ENCODE measurements around the gene SELL.
"Not testable (repeated sequence)": the region's sequence is repeated elsewhere in the genome, so short reads cannot be mapped to it uniquely, and the experiment has no call there.

The SELL gene

GRCh38 chr1:169704797-169705196 is 6.6 kb downstream of the SELL start:
- DNase-seq (ENCODE audit: low read depth), result no peak

DNA sequence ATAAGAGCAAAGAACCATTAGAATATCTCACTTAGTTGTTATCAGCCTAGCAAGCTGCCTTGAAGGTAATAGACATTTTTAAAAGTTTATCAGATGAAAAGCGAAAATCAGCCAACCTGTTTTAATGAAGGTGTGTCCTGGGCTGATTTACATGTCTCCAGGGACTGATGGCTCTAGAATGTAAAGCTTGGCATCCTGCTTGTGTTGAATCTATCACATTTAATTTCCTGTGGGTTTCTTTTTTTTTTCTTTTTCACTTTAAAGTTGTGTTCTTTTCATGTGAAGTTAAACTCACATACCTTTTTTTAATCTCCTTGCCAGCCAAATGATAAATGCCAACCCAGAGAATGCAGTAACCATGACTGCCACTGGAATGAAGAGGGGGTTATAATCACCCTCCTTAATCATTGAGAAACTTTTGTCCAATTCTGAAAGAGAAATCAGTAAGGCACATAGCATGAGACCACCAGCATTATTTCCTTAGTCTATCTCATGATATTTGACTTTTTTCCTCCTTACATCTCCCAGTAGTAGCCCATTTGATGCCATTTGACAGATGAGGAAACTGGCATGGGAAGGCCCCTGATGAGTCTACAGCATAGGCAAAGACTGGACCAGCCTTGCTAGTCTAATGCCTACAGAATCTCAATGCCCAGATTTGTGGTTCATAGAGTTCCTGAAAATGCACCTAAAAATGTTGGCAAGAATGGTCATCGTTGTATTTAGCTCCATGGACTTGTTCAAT is 10.0 kb downstream of the SELL start:
- no peak for DNase-seq (ENCODE audit: low read depth)

- DNase-seq (ENCODE audit: low read depth), result no peak
Observed at GRCh38 chr1:169699707-169700106, 11.7 kb downstream of the SELL start.

DNA sequence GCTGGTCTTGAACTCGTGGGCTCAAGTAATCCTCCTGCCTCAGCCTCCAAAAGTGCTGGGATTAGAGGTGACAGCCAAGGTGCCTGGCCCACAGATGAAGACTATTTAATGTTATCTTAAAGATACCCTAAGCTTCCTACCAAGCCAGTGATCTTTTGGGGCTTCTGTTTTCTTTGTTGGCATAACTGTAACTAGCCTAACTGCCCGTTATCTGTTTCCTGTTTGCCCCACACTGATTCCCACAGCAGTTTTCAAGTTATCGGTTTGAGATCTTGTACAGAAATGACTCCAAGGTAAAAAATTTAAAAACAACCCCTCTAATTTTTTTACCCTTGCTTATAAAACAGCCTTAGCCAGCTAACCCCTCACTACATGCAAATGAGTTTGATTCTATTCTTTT is 12.4 kb downstream of the SELL start:
- DNase-seq (ENCODE audit: low read depth), result no peak

- no peak for DNase-seq (ENCODE audit: low read depth)
Observed at GRCh38 chr1:169697755-169698154, 13.7 kb downstream of the SELL start.

- DNase-seq (ENCODE audit: low read depth), result no peak
Observed at GRCh38 chr1:169696273-169697100, 14.9 kb downstream of the SELL start.

- DNase-seq (ENCODE audit: low read depth), result no peak
Observed at GRCh38 chr1:169694304-169695075, 16.9 kb downstream of the SELL start.

DNA sequence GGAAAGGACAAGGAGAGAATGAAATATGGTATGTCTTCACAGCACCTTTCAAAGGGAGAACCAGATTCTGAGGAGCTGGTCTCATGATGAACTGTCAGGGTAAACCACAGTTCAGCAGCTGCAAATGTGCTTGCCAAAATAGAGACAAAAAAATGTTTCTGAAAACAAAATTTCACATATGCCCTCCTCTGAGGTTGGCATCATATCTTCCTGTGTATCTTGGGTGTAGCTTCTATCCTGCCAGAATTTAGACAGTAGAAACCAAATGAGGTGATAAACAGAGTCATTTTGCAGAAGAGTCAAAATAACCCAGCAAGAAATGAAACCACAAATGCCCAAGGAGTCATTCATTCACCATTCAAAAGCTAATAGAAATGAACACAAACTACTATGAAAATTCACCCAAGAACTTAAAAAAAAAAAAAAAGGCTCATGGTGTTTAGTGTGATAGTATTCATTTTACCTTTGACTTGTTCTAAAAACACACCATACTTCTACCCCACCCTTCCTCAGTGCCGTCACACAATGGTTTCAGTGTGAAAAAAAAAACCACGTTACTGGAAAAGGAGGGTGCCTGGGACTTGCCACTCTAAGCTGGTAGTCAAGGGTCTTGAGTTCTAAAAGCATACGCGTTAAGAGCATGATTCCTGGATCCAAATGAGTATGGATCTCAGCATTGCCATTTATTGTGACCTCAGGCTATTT is 18.5 kb downstream of the SELL start:
- no peak for DNase-seq (ENCODE audit: low read depth)

DNA sequence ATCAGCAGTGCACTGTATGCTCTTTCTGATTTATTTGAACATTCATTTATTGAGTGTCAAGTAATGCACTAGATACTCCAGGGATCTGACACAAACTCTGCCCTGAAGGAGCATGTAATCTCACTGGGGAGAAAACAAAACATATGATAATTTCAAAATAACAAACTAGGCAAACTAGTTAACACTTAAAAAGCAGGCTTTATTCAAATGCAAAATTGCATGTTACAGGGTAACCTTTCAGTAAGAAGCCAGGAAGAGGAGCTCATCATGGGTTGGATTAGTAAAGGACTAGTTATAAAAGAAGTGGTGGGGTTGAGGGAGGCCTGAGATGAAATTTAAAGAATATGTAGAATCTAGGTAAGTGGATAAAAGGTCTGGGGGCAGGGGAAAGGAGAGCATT is 20.9 kb downstream of the SELL start:
- DNase-seq (ENCODE audit: low read depth), result no peak

DNA sequence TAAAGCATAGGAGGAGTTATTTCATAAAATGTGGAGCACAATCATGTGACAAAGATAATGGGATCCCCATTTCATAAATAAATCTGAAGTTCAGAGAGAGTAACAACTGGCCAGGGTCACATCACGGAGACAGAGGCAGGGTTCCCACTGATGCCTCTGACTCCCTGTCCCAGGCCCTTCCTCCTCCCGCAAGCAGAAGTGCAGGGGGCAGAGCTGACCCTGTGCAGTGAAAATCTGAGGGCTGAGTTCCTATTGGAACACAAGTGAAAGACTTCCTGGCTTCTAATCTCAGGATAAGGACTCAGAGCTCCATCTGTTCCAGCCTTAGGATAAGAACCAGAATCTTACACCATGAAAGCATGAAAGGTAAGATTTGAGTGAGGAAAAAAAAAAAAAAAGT is 22.0 kb downstream of the SELL start:
- no peak for DNase-seq (ENCODE audit: low read depth)

DNA sequence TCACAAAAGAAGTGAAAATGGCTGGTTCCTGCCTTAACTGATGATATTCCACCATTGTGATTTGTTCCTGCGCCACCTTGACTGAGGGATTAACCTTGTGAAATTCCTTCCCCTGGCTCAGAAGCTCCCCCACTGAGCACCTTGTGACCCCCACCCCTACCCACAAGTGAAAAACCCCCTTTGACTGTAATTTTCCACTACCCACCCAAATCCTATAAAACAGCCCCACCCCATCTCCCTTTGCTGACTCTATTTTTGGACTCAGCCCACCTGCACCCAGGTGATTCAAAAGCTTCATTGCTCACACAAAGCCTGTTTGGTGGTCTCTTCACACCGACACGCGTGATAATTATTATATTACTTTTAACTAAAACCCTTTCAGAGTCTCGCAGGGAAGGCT is 23.0 kb downstream of the SELL start:
- not testable (repeated sequence) for DNase-seq (ENCODE audit: low read depth)

- no peak for DNase-seq (ENCODE audit: low read depth)
Observed at GRCh38 chr1:169683661-169684060, 27.8 kb downstream of the SELL start.

GRCh38 chr1:169683168-169683567 is 28.3 kb downstream of the SELL start:
- not testable (repeated sequence) for DNase-seq (ENCODE audit: low read depth)

DNA sequence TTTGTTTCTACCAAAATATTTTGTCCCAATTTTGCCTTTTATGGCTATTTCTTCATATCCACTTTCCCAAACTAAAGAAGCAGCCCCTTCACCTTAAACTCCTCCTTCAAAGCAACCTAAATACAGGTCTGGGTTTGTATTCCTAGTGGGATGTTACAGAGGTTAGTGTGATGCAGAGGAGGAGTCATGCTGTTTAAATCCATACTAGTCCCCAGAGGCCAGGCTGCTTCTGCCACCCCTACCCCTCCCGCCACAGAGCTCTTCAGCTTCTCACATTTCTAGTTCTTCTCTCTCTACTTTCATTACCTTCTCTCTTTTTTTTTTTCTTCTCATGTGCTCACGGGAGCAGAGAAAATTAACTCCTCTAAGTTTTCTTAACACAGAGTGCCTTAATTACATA is 29.3 kb downstream of the SELL start:
- DNase-seq (ENCODE audit: low read depth), result no peak

GRCh38 chr1:169681140-169681539 is 30.3 kb downstream of the SELL start:
- no peak for DNase-seq (ENCODE audit: low read depth)

DNA sequence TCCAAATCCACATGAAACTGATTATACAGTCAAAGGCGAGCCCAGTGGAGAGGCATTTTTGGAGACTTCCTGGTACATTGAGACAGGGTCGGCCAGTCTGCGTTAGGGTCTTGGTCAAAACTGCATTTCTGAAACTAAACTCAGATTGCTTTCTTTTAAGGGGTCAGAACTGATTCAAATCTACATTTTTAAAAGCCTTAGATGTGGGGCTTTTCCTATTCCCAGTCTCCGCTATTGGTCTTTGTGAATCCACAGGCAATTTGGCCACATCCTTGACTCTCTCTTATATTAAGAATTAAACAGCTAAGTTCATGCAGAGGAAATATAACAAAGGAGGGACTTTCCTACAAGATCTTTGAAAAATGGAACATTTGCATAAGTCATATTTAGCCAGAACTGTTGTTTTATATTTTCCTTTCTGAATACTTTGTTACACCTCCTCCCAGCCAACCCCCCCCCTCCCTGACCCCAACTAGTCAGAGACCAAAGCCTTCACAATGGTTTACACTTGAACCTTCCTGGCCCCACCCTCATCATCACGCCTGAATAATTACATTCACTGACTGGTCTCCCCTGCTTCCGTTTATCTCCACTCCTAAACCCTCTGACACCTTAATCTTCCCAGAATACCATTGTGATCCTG is 30.9 kb downstream of the SELL start:
- DNase-seq (ENCODE audit: low read depth), result no peak

DNA sequence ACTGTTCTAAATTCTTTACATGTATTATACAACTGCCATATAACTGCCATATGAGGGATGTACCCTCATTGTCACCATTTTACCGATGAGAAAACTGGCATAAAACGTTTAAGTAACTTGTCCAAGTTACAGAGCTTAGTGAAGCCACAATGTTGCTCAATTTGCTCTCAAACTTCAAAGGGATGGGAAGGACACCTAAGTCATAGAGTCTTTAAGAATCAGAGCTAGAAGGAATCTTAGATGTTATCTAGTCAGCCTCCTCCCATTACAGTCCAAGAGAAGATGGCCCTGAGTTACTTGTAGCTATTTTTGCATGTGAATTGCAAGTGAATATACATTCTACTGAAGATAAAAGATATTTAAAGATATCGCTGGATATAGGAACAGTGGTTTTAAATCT is 31.7 kb downstream of the SELL start:
- DNase-seq (ENCODE audit: low read depth), result no peak

DNA sequence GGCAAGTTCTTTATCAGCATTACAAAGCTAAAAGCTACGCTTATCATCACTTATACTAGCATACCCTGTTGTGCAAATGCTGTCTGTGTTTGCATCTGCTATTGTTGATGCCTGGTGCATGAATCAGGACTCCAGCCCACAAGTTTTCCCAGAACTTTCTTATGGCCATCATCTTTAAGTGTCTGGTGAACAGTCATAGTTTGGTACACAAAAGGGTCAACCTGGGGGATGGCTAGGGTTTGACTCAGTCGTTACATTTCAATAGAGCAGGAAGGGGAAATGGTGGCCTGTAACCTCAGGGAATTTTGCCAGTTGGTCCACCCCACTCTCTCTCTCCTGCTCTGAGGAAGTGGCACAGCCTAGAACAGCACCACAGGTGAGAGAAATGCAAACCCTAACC is 35.4 kb downstream of the SELL start:
- no peak for DNase-seq (ENCODE audit: low read depth)

- DNase-seq (ENCODE audit: low read depth), result no peak
Observed at GRCh38 chr1:169670836-169671235, 40.6 kb downstream of the SELL start.

- not testable (repeated sequence) for DNase-seq (ENCODE audit: low read depth)
Observed at GRCh38 chr1:169670244-169670643, 41.2 kb downstream of the SELL start.
